GM19025 (cell line): ENCODE results near the gene BMPR1A.

ENCODE experiments used
- ATAC-seq: cut with Tn5 transposase; IDR thresholded peaks from one replicate; pipeline ENCODE4 v1.9.1; 2021; ENCODE audit warnings: mild to moderate bottlenecking, low read depth, moderate library complexity; ENCODE audit not compliant: unreplicated experiment

BMPR1A gene

DNA sequence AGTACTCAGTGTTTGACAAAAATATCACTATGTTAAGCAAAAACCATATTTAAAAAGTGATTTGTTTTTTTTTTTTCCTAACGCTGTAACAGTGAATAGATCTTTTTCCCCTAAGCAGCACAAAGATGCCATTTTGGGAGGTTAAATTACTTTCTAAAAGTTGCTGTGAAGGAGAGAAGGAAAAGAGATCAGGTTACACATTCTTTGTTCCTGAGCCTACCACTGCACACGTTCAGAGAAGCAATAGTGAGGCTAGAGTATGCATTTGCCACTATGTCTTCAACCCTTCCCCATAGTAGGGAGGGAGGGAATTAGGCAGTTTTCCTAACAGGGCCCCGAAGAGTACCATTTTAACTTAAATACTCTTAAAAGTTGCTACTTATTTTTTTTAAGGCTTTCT lies 38.9 kb downstream of the BMPR1A start:
- ATAC-seq, result no peak

DNA sequence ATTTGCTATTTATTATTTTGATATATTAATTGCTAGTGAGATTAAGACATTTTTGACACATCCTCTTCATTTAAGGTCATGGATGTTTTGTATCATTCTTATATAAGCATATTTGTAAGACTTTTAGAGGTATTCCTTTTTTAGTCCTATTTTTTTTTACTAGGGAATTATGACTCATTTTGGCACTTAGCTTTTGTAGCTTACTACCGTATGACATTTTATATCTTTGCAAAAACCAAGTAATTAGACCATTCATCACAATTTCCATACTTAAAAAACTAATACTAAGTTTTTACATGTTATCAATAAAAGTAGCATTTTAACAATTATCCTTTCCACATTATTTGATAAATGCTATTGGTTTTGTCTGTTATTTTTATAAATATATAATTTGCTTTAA lies 41.6 kb downstream of the BMPR1A start:
- no peak for ATAC-seq

DNA sequence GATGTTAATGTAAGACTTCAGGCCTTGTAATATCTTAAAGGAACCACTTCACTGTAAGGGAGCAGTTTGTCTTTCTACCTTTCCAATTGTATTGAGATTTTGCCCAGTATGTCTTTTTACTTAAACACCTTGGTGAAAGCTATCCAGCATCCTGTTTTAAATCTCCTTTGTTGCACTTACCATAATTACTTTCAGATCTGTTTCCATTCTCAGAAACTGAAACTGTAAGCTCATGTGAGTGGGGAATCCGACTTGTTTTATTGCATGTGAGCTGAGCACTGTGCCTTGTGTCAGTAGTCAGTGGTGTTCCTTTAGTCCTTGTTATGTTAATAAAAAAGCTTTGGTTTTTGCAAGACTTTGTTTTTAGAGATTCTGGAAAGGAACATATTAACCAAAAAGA lies 42.2 kb downstream of the BMPR1A start:
- ATAC-seq, result no peak

DNA sequence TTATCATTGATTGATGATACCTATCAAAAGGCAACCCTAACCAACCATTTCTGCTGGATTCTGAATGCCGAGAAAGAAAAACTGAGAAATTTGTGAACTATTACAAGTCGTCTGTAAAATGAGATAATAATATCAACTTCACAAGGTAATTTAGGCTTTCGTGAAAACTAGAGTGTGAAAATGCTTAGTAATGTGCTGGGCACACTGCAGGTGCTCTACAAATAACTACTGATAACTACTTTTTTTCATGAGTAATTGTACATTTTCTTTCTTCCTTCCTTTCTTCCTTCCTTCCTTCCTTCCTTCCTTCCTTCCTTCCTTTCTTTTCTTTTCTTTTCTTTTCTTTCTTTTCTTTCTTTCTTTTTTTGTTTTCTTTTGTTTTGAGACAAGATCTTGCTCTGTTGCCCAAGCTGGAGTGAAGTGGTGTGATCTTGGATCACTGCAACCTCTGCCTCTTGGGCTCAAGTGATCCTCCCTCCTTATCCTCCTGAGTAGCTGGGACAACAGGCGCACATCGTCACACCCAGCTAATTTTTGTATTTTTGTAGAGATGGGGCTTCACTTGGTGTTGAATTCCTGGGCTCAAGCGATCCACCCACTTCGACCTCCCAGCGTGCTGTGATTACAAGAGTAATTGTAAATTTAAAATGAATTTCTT lies 42.9 kb downstream of the BMPR1A start:
- ATAC-seq, result no peak

DNA sequence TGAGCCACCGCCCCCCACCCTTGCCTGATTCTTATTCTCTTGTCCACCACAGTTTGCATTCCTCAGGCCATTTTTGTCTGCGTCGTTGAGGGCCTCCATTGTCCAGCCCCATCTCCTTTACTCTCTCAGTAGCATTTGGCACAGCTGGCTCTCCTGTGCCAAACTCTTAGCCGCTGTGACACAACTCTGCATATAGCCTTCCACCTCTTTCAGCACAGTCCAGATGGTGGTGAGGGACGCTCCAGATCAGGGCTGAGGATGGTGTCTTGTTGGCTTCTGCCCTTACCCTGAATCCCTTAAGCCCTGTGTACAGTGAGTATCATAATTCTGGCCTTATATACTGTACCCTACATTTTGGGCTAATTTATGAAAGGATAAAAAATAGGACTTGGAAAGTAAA lies 45.6 kb downstream of the BMPR1A start:
- no peak for ATAC-seq

DNA sequence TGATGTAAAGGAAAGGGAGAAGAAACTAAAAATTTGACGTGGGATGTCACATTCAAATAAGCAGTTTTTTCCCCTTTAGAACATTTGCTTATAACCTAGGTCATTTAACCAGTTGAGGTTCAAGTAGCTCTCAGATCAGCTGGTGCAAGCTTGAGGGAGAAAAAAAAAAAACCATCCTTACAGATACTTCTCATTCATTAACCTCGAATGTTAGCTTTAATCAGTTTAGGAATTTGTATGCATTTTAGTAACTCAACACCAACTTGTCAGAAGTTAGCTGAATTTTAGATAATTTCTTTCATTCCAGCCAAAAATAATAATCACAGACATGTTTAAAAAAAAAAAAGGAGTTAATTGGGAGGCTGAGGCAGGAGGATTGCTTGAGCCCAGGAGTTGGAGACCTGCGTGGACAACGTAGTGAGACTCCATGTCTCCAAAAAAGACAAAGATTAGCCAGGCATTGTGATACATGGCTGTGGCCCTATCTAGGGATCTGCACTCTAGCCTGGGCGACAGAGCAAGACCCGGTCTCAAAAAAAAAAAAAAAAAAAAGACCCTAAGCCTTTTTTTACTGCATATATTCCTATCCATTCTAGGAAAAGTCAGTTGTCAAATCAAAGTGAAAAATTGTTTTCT lies 46.2 kb downstream of the BMPR1A start:
- no peak for ATAC-seq

DNA sequence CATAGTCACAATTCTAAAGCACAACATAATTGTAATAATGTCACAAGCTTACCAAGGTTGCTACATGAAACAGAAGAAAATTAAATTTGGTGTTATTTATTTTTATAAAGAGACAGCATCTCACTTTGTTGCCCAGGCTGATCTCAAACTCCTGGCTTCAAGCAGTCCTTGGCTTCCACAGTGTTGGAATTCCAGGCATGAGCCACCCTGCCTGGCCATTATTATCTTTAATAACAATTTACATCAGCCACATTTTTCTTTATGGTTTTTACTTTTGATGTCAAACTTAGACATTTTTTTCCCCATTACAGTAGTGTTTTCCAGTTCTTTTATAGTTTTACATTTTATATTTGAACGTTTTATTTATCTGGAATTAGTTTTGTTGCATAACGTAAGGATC lies 46.7 kb downstream of the BMPR1A start:
- no peak for ATAC-seq

DNA sequence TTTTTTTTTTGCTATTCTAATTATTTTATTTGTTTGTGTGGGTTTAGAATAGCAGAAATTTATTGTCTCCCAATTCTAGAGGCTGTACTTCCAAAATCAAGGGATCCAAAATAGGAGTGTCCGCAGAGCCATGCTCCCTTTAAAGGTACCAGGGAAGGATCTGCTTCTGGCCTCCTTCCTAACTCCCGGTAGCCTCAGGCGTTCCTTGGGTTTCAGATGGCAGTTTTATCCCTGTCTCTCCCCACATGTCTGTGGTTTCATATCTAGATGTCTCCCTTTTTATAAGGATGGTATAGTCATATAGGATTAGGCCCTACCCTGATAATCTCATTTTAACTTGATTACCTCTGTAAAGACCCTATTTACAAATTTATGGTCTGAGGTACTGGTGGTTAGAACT lies 48.4 kb downstream of the BMPR1A start:
- no peak for ATAC-seq

DNA sequence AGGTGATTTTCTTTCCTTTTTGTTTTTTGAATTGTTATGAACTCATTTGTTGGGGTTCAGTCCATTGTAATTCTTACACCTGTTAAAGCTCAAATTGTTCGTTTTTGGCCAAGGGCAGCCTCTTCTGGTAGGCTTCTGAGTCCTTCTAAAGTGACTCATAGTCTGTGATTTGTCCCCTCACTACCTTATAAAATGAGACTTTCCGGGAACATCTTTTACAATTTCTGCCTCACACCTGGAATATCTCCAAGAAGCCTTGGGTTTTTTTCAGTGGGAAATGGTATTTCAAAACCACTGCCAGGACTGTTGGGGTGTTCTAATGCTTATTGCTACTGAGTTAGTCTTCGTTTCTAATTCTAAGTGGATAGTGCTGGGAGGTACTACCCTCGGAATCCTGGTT lies 56.7 kb downstream of the BMPR1A start:
- no peak for ATAC-seq

DNA sequence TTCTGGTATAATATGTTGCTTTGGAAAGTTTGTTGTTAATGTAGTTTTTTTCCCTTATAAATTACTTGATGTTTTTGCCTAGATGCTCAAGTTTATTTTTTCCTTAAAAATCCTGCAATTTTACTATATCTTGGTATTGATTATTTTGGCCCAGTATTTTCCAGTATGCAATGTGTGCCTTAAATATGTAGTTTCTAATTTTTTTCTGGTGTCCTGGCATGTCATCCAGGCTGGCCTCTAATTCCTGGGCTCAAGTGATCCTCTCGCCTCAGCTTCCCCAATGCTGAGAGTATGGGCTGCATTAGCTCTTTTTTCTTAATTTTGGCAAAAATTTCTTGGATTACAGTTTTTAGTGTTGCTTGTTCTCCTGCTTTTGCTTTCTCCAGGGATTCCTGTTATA lies 57.6 kb downstream of the BMPR1A start:
- no peak for ATAC-seq

DNA sequence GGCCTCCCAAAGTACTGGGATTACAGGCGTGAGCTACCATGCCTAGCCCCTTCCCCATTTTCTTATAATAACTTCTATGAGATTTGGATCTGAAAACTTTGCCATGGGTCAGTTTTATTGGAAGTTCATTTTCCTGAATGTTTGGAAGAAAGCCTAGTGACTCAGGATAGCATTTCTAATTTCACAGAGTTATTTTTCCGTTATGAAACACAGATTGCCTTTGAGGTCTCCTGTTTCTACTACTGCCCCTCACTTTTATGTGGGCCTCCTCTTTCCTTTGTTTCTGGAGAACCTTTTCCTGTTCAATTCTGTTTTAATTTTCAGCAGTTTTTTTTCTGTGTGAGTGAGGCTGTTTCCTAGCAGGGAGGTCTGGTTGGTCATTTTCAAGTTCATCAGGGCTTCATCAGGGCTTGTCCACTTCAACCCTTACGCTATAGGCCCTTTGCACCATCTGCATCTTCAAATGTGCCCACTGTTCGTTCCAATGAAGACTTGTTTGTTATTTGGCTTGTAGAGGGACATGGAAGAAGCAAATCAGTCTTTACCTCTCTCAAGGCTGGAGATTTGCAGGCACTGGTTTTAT lies 58.7 kb downstream of the BMPR1A start:
- ATAC-seq, result no peak

DNA sequence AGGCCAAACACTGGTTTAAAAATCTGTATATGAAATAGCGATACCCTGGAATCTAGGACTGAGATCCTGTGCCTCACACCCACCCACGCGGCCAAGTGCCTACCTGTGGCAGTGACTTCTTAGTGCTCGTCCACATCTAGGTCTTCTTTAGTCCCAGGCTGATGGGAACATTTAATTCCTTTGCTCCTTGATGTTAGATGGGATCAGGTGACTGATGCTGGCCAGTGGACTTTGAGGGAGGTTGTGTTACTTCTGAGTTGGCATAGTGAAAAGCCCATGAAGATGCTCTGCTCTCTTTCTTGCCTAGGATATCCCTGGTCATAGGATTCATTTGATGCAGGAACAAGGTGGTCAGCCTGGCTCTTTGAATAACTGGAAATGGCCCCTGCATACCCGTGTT lies 59.2 kb downstream of the BMPR1A start:
- no peak for ATAC-seq

DNA sequence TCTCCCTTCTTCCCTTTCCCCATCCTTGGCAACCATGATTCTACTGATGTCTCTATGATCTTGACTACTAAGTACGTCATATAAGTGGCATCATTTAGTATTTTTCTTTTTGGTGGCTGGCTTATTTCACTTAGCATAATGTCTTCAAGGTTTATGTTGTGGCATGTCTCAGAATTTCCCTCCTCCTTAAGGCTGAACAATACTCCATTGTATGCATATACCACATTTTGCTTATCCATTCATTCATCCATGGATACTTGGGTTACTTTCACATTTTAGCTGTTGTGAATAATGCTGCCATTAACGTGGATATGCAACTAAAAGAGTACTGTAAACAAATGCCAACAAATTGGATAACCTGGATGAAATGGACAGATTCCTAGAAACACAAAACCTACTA lies 60.8 kb downstream of the BMPR1A start:
- no peak for ATAC-seq

DNA sequence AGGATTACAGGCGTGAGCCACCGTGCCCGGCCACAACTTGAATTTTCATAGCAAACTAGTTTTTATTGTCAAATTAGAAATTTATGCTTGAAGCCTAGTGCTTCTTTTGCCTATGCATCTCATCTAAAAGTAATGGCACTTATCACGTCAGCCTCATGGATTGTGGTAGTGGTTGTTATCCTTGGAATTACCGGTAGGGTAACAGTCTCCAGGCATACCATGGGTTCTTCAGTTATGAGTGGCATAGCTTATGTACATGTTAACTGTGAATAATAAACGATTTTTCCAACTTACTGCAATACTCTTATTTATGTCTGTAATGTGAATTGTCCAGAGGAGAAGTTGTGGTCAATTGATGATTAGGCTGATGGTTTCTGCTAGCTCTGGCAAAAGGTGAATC lies 63.1 kb downstream of the BMPR1A start:
- no peak for ATAC-seq

DNA sequence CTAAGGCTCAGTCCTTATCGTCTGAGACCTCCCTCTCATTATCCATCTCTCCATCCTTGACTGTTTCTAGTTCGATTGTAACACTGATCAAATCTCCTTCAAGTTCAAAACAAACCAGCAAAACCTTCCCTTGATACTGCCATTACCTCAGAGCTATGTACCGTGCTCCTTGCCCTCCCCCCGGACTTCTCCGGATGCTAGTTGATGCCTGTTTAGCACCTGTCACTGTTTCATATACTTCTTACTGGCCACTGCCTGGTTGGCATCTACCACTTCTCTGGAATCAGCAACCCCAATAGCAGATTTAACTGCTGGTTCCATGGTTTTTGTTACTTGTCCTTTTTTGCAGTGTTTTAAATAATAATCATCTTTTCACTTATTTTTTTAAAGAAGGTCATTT lies 64.1 kb downstream of the BMPR1A start:
- no peak for ATAC-seq

DNA sequence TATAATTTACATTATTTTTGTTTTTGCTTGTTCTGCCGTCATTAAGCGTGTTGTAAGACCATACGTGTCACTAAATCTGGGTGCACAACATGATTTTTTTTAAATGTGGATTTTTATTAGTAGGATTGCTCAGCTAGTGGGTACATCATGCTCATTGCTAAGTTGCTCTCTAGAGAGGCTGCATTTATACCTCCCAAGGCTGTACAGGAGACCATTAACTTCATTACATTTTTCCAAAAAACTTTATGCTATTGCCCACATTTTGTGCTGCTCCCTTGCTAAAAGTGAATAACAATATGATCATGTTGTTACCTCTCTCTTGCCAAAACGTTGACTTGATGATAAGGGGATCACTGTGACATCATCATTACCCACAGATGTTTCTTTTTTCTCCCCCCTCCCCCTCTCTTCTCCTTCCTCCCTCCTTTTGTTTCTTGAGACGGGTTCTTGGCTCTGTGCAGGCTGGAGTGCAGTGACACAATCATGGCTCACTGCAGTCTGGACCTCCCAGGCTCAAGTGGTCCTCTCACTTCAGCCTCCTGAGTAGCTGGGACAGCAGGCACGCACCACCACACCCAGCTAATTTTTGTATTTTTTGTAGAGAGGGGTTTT lies 65.1 kb downstream of the BMPR1A start:
- ATAC-seq, result no peak

DNA sequence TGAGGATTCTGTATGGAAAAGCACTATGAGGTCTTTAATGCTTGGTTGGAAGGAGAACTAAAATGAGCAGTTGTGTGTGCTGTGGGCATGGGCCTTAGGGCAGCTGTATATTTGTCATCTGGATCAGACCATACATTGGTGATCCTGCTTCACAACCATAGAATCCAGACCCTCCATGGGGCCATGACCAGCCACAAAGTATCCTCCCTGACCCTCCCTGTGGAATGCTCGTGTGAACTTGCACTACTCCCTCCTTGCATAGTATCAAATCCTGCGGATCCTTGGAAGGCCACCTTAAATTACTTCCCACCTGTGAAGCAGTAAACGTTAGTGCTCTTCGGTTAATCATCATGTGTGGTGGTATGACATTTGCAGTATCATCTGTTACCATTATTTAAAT lies 67.1 kb downstream of the BMPR1A start:
- no peak for ATAC-seq

DNA sequence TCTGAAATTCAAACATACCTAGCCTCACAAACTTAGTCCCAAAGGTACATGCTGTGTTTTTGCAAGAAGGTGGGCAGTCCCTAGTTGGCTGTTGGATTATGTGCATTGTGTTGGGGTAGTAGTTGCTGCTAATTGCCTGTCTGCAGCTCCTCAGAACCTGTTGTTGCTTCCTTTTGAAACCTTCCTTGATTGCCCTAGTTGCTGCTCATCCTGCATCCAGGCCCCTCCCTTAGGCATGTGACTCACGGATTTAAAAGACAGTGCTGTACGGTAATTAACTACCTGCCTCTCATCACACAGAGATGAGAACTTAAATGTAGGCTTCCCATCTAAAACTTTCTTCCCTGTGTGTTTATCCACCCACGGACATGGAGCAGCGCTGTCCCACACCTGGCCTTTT lies 67.7 kb downstream of the BMPR1A start:
- no peak for ATAC-seq

DNA sequence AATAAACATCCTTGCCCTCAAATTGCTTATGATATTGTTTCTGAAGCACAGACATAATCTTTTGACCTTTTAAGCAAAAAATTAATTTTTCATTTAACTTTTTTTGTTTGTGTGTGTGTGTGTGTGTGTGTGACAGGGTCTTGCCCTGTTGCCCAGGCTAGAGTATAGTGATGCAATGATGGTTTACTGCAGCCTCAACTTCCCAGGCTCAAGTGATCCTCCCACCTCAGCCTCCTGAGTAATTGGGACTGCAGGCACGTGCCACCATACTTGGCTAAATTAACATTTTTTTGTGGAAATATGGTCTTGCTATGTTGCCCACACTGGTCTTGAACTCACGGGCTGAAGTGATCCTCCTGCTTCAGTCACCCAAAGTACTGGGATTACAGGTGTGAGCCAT lies 68.9 kb downstream of the BMPR1A start:
- no peak for ATAC-seq

DNA sequence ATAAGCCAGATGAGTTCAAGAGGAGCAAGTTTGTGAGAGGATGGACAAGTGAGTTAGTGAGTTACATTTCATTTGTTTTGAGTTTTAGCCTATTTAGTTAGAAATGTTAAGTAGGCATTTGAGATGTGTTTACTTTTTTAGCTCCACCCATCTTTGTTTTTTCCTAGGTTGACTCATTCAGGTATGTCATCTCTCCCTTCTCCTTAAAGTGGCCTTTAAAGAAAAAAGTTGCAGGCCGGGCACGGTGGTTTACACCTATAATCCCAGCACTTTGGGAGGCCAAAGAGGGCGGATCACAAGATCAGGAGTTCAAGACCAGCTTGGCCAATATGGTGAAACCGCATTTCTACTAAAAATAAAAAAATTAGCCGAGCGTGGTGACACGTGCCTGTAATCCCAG lies 71.2 kb downstream of the BMPR1A start:
- no peak for ATAC-seq

DNA sequence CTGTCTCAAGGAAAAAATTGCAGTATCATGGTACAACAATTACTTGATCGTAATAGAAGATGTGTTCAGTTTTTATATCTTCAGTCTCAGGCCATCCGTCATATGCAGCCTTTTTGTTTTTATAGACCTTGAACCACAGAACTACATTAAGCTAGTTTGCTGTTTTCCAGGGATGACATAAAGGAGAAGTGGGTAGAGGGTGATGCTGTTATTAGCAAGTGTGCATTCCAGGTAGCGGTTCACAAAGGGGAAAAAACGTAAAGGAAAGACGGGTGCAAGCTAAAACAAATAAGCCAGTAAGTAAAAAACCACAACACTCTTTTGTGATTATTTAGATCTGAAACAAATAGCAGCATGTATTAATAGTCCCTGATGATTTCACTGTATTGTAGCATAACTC lies 71.7 kb downstream of the BMPR1A start:
- ATAC-seq, result no peak

DNA sequence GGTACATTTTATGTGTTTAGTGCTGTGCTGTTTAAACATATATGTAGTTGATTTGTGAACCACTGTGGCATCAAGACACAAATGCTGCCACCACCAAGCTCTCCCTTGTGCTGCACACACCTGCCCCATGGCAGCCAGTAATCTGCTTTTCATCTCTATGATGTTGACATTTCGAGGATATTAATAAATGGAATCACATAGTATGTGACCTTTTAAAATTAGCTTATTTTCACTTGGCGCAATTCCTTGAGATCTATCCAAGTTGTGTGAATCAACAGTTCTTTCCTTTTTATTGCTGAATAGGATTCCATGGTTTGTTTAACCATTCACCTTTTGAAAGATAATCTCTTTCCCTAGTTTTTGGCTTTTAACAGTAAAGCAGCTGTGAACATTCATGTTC lies 73.1 kb downstream of the BMPR1A start:
- ATAC-seq, result no peak
